GM19099 (cell line): ENCODE measurements around the gene SCFD2.

Experiments
- POLR2A ChIP-seq: IDR thresholded peaks from 3 replicates; pipeline ENCODE4 v1.6.1; 2011; ENCODE audit warnings: low read depth; ENCODE audit not compliant: insufficient read length; ENCODE audit errors: extremely low read depth

The SCFD2 gene

DNA sequence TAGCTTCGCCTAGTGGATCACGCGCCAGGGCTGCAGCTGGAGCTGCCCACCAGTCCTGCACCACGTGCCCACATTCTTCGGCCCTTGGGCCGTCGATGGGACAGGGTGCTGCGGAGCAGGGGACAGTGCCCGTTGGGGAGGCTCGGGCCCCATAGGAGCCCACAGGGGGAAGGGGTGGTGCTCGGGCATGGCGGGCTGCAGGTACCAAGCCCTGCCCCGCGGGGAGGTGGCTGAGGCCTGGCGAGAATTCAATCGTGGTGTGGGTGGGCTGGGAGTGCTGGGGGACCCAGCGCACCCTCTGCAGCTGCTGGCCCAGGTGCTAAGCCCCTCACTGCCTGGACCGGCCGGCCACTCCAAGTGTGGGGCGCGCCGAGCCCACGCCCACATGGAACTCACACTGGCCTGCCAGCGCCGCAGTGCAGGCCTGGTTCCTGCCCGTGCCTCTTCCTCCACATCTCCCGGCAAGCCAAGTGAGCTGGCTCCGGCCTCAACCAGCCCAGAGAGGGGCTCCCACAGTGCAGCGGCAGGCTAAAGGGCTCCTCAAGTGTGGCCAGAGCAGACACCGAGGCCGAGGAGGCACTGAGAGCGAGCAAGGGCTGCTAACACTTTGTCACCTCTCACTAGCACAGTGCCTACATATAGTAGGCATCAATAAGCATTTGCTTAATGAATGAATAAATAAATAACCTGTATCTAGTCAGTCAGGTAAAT lies 11.7 kb downstream of the SCFD2 start:
- no peak for TF ChIP-seq POLR2A

DNA sequence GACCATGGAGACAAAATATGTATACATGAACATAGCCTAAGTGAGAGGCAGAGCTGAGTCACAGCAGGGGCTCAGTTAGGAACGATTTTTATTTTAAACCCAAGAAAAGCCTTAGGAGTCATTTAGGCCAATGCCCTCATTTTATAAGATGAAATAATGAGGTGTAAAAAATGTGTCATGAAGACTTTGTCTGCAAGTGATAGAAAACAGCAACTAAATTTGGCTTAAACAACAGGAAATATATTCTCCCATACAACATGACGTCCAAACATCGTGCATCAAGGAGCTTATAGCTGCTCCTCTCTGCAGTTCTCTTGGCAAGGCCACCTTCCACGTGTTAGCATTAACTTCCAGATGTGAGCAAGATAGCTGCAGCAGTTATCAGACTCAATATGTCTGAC lies 16.8 kb downstream of the SCFD2 start:
- TF ChIP-seq POLR2A = no peak

DNA sequence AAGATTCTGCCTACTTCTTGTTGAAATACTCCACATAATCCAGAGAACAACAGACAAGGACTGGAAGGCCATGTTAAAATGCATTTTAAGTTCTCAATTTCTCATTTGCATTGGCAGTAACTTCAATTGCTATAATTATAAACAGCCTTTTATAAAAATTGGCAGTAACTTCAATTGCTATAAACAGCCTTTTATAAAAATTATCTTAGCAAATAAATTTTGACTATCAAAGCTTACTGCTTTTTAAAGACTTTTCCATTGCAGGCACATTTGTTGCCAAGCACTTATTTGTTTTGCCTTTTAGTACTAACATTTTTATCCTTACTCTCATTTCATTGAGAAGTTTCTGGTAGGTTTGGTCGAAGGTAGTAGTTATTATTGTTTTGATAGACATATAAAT lies 17.8 kb downstream of the SCFD2 start:
- no peak for TF ChIP-seq POLR2A

GRCh38 chr4:53346920-53347852 lies 18.7 kb downstream of the SCFD2 start:
- TF ChIP-seq POLR2A = no peak

GRCh38 chr4:53326535-53326934 lies 39.3 kb downstream of the SCFD2 start:
- TF ChIP-seq POLR2A = no peak

DNA sequence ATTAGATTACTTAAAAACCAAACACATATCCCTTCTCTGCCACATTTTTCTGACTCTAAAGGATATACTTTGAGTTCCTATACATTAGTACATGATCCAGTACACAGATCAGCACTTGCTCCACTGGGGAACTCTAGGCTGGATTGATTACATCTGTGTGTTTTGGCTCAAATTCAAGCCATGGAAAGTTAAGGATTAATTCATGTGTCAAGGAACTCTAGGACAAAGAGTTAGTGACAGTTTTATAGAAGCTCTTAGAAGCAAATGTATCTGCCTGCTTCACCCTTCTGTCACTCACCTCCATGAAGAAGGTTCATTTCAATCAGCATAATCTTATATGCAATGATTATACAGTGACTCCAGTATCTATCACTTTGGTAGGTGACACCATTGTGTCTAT lies 43.2 kb downstream of the SCFD2 start:
- TF ChIP-seq POLR2A = no peak

DNA sequence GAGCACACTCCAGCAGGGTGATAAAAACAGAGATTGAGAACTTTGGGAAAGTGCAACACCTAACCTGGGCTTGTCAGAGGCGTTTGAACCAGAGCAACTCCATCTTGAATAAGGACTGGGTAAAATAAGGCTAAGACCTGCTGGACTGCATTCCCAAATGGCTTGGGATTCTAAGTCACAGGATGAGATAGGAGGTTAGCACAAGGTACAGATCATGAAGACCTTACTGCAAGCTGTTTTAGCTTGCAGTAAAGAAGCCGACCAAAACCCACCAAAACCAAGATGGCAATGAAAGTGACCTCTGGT lies 43.9 kb downstream of the SCFD2 start:
- no peak for TF ChIP-seq POLR2A

- TF ChIP-seq POLR2A = no peak
Observed at GRCh38 chr4:53321151-53321983, 44.5 kb downstream of the SCFD2 start.

- no peak for TF ChIP-seq POLR2A
Observed at GRCh38 chr4:53315300-53315699, 50.6 kb downstream of the SCFD2 start.

DNA sequence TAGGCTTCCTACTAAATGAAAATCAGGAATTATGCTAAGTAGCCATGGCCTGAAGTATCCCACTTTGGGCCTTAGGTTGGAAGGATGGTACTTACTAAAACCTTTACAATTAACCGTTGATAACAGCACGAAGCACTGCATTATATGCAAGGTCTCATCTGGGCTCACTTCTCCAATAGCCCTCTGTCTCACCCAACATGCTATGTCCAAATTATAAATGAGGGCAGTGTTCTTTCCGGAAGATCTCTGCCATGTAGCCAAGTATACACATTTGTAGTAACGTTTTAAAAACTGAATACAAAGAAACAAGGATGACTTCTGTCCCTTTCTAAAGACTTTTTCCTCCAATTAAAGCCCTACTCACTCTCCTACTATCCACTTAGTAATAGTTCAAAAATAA lies 51.6 kb downstream of the SCFD2 start:
- no peak for TF ChIP-seq POLR2A

GRCh38 chr4:53313510-53313909 lies 52.4 kb downstream of the SCFD2 start:
- no peak for TF ChIP-seq POLR2A

- TF ChIP-seq POLR2A = no peak
Observed at GRCh38 chr4:53309321-53310040, 56.4 kb downstream of the SCFD2 start.

DNA sequence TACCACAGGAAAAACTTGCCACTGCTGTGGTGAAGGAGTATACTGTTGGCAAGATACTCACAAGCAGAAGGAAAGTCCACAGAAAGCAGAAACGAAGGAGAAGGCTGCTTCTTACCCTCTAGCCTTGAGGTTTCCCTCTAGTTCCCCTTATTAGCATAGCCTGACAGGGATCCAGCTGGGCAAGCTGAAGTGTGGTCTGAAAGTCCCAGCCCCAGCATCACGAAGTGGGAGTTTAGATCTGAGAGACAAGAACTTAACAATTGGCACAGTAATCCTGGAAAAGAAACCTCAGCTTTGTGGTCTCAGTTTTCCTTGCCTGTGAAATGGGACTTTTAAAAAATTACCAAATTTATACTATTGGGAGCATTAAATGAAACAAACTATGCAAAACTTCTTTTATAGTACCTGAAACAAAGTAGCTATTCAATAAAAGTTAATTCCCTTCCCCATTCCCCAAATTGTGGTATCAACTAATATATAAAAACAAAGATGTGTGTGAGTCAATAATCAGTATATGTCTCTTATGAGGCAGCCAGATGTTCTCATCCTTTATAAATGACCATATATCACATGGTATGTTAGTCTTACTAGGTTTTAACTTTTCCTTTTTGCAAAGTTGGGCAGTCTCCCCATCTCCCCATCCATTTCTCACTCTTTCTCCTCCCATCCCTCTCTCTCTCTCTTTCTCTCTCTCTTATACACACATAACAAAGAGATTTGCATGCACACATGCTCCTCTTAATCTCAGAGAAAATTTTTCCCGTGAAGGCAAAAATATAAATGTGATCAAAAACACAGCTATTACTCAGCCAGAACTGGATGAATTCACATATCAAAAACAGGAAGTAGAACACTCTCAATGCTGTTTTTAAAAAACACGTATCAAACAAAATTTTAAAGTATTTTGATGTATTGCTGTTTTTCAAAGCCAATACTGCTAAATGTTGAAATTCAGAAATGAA lies 57.8 kb downstream of the SCFD2 start:
- no peak for TF ChIP-seq POLR2A

- TF ChIP-seq POLR2A = no peak
Observed at GRCh38 chr4:53307210-53307609, 58.7 kb downstream of the SCFD2 start.
